ENCODE measurements around the gene BCL7A. TPM values are rescaled to one million over a fixed set of nuclear protein-coding genes. Genes with fewer than 3 reads are reported as not detected.

BCL7A gene
- total and polyA plus RNA-seq, 4 donors: 3.5 to 8.3 (median 4.9) TPM

- no peak for TF ChIP-seq HNF4G (IDR thresholded peaks at IDR 0.05)
- peak in 1 of 2 donors; percentile 65 for TF ChIP-seq GABPA (IDR thresholded peaks at IDR 0.05 in 1 of 2, conservative IDR thresholded peaks at IDR 0.05 in 1 of 2)
- TF ChIP-seq TAF1 (conservative IDR thresholded peaks at IDR 0.05): peak; percentile 65
- TF ChIP-seq, protein P1, sequence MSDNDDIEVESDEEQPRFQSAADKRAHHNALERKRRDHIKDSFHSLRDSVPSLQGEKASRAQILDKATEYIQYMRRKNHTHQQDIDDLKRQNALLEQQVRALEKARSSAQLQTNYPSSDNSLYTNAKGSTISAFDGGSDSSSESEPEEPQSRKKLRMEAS (IDR thresholded peaks at IDR 0.05): peak; percentile 84
- TF ChIP-seq CTCF (IDR thresholded peaks at IDR 0.05; ENCODE audit: low read depth, low read length, missing input control): no peak
Measured at GRCh38 chr12:122062832-122063693, 41.4 kb downstream of the BCL7A start (continued).

DNA sequence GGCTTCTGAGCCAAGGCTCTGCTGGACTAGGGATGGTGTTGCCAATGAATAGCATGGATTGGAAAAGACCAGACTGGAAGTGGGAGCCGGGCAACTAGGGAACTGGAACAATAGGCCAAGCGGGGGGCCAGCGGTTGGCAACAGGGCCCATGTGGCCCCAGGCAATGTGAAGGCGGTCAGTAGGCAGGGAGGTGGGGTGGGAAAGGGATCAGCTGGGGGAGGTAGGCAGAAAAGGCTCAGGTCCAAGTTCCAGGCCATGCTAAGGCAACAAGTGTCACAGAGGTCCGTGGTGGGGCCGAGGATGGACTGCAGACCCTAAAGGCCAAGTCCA lies 42.0 kb downstream of the BCL7A start:
- Histone ChIP-seq H3K4me1 (ENCODE audit: control insufficient read depth in 4 of 4, insufficient read depth in 4 of 4, low read length in 3 of 4) (peaks cover 14 to 27% (median 24%) of the 10 kb centered on the region in 4 donors), H3K9ac (ENCODE audit: low read depth in 1 of 2, low read length in 2 of 2) (no peak overlapping the region), H3K27ac (ENCODE audit: low read depth in 1 of 2, low read length in 2 of 2) (peak overlapping the region; percentile 89 to 91), H3K36me3 (ENCODE audit: control insufficient read depth in 4 of 4, insufficient read depth in 3 of 4, low read depth in 1 of 4, low read length in 3 of 4) (peaks cover 0 to 6% (median 0%) of the 10 kb centered on the region in 4 donors), H3K4me3 (ENCODE audit: low read depth in 1 of 3, low read length in 3 of 3) (no peak overlapping the region), H3K27me3 (ENCODE audit: control insufficient read depth in 4 of 4, insufficient read depth in 4 of 4, low read length in 3 of 4) (no peaks in the 10 kb centered on the region), H3K9me3 (ENCODE audit: control insufficient read depth in 4 of 4, low read length in 3 of 4) (no peaks in the 10 kb centered on the region)
- 78% methylated on average over 6 of the region's 6 CpGs for WGBS
- TF ChIP-seq, protein P2, sequence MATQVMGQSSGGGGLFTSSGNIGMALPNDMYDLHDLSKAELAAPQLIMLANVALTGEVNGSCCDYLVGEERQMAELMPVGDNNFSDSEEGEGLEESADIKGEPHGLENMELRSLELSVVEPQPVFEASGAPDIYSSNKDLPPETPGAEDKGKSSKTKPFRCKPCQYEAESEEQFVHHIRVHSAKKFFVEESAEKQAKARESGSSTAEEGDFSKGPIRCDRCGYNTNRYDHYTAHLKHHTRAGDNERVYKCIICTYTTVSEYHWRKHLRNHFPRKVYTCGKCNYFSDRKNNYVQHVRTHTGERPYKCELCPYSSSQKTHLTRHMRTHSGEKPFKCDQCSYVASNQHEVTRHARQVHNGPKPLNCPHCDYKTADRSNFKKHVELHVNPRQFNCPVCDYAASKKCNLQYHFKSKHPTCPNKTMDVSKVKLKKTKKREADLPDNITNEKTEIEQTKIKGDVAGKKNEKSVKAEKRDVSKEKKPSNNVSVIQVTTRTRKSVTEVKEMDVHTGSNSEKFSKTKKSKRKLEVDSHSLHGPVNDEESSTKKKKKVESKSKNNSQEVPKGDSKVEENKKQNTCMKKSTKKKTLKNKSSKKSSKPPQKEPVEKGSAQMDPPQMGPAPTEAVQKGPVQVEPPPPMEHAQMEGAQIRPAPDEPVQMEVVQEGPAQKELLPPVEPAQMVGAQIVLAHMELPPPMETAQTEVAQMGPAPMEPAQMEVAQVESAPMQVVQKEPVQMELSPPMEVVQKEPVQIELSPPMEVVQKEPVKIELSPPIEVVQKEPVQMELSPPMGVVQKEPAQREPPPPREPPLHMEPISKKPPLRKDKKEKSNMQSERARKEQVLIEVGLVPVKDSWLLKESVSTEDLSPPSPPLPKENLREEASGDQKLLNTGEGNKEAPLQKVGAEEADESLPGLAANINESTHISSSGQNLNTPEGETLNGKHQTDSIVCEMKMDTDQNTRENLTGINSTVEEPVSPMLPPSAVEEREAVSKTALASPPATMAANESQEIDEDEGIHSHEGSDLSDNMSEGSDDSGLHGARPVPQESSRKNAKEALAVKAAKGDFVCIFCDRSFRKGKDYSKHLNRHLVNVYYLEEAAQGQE (IDR thresholded peaks at IDR 0.05): no peak
- TF ChIP-seq TAF1 (conservative IDR thresholded peaks at IDR 0.05): no peak
- no peak for TF ChIP-seq CTCF (IDR thresholded peaks at IDR 0.05; ENCODE audit: low read depth, low read length, missing input control)
- TF ChIP-seq JUND (IDR thresholded peaks at IDR 0.05): no peak
- no peak for TF ChIP-seq FOXA2 (IDR thresholded peaks at IDR 0.05)
- TF ChIP-seq EGR1 (IDR thresholded peaks at IDR 0.05; ENCODE audit: low read depth in 2 of 2): no peak
- TF ChIP-seq RXRA (IDR thresholded peaks at IDR 0.05): no peak
- TF ChIP-seq, protein P3, sequence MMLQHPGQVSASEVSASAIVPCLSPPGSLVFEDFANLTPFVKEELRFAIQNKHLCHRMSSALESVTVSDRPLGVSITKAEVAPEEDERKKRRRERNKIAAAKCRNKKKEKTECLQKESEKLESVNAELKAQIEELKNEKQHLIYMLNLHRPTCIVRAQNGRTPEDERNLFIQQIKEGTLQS (IDR thresholded peaks at IDR 0.05): no peak
- TF ChIP-seq YY1 (IDR thresholded peaks at IDR 0.05): no peak
- DNase-seq (ENCODE audit: low spot score): no peak
